Pancreas (tissue), 10 donors: Measurements from ENCODE around the gene TRPC4AP. TPM values are rescaled to one million over a fixed set of nuclear protein-coding genes. Genes with fewer than 3 reads are reported as not detected.
A peak's percentile ranks its signal among the peaks of the same experiment; 100 is the strongest.

Experiments
- ATAC-seq, 4 donors: fragments of 200-7000 bp; cut with Tn5 transposase; one replicate each; pipeline versions ENCODE4 v1.8.0 to v1.9.1; 2020; ENCODE audit warnings: mild to moderate bottlenecking in 4 of 4, moderate library complexity in 4 of 4
- DNase-seq, 6 donors: peaks; one replicate each; pipeline ENCODE4 v3.0.0-alpha.2; 2020
- FAIRE-seq: peaks from 2 replicates; lab custom pipeline; 2012; peaks lifted over from hg19 to GRCh38; lab: Jason Lieb, UNC
- H3K27ac ChIP-seq, 4 donors: fragments of 200-600 bp; sonication (generic); 1 replicate in 3 of 4; 2 replicates in 1 of 4; pipeline versions ENCODE4 v1.5.0 to v1.8.0; 2020
- H3K27me3 ChIP-seq, 4 donors: fragments of 200-600 bp; one replicate each; pipeline ENCODE4 v1.8.0; 2021
- H3K36me3 ChIP-seq, 3 donors: fragments of 200-600 bp; sonication (generic) in 1 of 3; one replicate each; pipeline versions ENCODE4 v1.5.0 to v1.8.0; 2020 to 2021
- H3K4me1 ChIP-seq, 3 donors: fragments of 200-600 bp; one replicate each; pipeline ENCODE4 v1.8.0; 2021
- H3K4me3 ChIP-seq, 4 donors: fragments of 200-600 bp; sonication (generic) in 2 of 4; one replicate each; pipeline versions ENCODE4 v1.5.0 to v1.8.0; 2020 to 2021
- H3K9me3 ChIP-seq, 4 donors: fragments of 200-600 bp; one replicate each; pipeline ENCODE4 v1.8.0; 2021
- WGBS, 2 donors: extraction: QIAGEN DNeasy Blood & Tissue Kit; methylation state at CpG; one replicate each; pipeline ENCODE4 v1.1.7; 2013; 5-methylcytosine and 5-hydroxymethylcytosine counted together
- intact Hi-C, 3 donors: fragments of 100-400 bp; cut with DNase I; formaldehyde crosslinking; loops; one replicate each; pipeline versions ENCODE4 v1.11.1 to v1.14.2; 2022
- polyA plus RNA-seq, 2 donors: library from polyadenylated mRNA; stranded (reverse); fragments of 200-250 nt; gene quantifications; one replicate each; pipeline ENCODE4 v1.2.3, GENCODE V29; 2013
- total RNA-seq, 6 donors: library from RNA; stranded (reverse); fragmentation: NEBNext Ultra II Directional in 4 of 6; extraction: Animal tissue kit (Norgen Biotek cat#: 25700) in 4 of 6; gene quantifications; one replicate each; pipeline versions ENCODE4 v1.2.1 to v1.2.4, GENCODE V29; 2021 to 2023
- TF ChIP-seq, protein P1 (sequence below), 4 donors: fragments of 200-600 bp; sonication (generic) in 3 of 4; IDR thresholded peaks; one replicate each; pipeline versions ENCODE4 v1.5.0 to v1.8.0; 2021; ENCODE audit warnings: antibody characterized with exemption in 4 of 4
- donor health status: healthy with polysubstance abuse.
- donor health status: DM: no; HTN: no; CAD: no; lungs with moderate emphysema.
- donor health status: DM: no; HTN: no; CAD: no.
- donor health status: control.
- donor health status: control.
- donor health status: Bipolar disorder and iron deficiency.
- donor health status: DM: yes; HTN: yes; CAD: no.
- donor health status: DM: no; HTN: no; CAD: no.
- donor health status: DM: no; HTN: no; CAD: no.
- donor health status: DM: yes; HTN: yes; CAD: no.

The TRPC4AP gene
- total and polyA plus RNA-seq, 8 donors = 30.7 to 43.1 (median 34.0) TPM

DNA sequence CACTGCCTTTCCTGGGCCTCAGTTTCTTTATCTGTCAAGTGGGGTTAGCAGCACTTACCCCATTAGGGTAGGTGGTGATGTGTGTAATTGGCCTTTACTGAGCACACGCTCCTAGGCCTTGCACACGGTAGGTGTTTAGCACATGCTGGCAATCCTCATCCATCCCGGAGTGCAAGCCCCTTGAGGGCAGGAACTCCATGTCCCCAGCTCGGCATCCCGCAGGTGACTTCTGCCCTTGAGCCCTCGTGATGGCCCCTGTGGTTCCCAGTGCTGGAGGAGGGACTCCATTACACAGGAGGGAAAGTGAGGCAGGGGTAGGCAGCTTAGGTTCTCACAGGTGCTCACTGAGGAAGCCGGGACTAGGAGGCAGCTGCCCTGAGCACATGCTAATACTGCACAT lies 96.9 kb downstream of the TRPC4AP start:
- Histone ChIP-seq H3K27me3 (no peaks in the 10 kb centered on the region), H3K4me3 (no peak overlapping the region), H3K36me3 (peaks cover 0 to 44% (median 11%) of the 10 kb centered on the region in 3 donors), H3K9me3 (no peaks in the 10 kb centered on the region), H3K27ac (no peak overlapping the region), H3K4me1 (no peaks in the 10 kb centered on the region)
- FAIRE-seq (no peak), DNase-seq (peak in 1 of 6 donors; percentile 37), ATAC-seq (no peak)
- TF ChIP-seq, protein P1, sequence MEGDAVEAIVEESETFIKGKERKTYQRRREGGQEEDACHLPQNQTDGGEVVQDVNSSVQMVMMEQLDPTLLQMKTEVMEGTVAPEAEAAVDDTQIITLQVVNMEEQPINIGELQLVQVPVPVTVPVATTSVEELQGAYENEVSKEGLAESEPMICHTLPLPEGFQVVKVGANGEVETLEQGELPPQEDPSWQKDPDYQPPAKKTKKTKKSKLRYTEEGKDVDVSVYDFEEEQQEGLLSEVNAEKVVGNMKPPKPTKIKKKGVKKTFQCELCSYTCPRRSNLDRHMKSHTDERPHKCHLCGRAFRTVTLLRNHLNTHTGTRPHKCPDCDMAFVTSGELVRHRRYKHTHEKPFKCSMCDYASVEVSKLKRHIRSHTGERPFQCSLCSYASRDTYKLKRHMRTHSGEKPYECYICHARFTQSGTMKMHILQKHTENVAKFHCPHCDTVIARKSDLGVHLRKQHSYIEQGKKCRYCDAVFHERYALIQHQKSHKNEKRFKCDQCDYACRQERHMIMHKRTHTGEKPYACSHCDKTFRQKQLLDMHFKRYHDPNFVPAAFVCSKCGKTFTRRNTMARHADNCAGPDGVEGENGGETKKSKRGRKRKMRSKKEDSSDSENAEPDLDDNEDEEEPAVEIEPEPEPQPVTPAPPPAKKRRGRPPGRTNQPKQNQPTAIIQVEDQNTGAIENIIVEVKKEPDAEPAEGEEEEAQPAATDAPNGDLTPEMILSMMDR (IDR thresholded peaks at IDR 0.05) = no peak
- 93 to 94% methylated on average over 7 of the region's 7 CpGs for WGBS, 2 donors
- intact Hi-C loops = no loop called here

DNA sequence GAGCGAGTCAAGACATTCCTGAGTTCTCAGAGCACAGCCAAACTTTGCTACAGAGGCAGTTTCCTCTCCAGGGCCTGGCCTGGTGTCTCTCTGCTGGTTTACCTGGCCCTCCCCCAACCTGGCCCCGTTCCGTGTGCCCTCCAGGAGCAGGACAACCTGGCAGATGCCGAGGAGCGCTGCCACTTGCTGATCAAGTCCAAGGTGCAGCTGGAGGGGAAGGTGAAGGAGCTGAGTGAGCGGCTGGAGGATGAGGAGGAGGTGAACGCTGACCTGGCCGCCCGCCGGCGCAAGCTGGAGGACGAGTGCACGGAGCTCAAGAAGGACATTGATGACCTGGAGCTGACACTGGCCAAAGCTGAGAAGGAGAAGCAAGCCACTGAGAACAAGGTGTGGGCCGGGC lies 97.4 kb downstream of the TRPC4AP start:
- H3K27ac ChIP-seq = no peak overlapping the region
- 90 to 94% methylated on average over 14 of the region's 14 CpGs for WGBS, 2 donors
- intact Hi-C loops = no loop called here
- H3K36me3 ChIP-seq = peaks cover 0 to 39% (median 6%) of the 10 kb centered on the region in 3 donors
- H3K9me3 ChIP-seq = no peaks in the 10 kb centered on the region
- H3K4me1 ChIP-seq = no peaks in the 10 kb centered on the region
- peak in 2 of 6 donors; percentile 17 to 62 for DNase-seq
- no peaks in the 10 kb centered on the region for H3K27me3 ChIP-seq
- TF ChIP-seq, protein P1 (IDR thresholded peaks at IDR 0.05) = no peak
- ATAC-seq = no peak
- FAIRE-seq = no peak
- H3K4me3 ChIP-seq = no peak overlapping the region

DNA sequence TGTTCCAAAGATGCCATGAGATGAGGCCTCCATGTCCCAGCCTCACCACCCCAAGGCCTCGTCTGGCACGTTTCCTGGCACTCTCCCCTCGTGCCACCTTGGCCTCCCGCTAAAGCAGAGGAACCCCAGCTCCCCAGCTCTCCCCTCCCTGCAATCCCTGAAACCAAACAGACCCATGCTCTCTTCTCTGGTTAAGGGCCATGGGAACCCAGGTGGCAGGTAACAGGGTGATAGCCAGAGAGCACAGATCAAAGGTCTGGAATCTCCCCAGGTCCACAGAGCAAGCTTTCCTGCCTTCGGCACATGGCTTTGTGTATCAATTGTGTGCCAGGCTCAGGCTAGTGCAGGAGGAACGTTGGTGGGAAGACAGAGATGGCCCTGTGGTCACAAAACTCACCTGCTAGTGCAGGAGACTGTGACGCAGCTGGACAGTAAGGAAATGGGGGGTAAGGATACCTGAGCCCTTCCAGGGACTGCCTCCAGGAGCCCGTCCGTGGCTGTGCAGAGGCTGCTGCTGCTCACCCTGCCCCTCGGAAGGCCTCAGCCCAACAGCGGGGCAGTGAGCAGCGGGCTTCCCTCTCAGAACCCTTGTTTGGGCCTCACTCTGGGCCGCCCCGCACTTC lies 98.0 kb downstream of the TRPC4AP start:
- DNase-seq (peak in 1 of 6 donors; percentile 41), FAIRE-seq (no peak), ATAC-seq (no peak)
- no peak overlapping the region for H3K4me3 ChIP-seq
- H3K27me3 ChIP-seq = no peaks in the 10 kb centered on the region
- TF ChIP-seq, protein P1 (IDR thresholded peaks at IDR 0.05) = no peak
- H3K36me3 ChIP-seq = peaks cover 0 to 34% (median 5%) of the 10 kb centered on the region in 3 donors
- no peak overlapping the region for H3K27ac ChIP-seq
- no peaks in the 10 kb centered on the region for H3K4me1 ChIP-seq
- 81 to 84% methylated on average over 14 of the region's 14 CpGs for WGBS, 2 donors
- H3K9me3 ChIP-seq = no peaks in the 10 kb centered on the region
- intact Hi-C loops = no loop called here

DNA sequence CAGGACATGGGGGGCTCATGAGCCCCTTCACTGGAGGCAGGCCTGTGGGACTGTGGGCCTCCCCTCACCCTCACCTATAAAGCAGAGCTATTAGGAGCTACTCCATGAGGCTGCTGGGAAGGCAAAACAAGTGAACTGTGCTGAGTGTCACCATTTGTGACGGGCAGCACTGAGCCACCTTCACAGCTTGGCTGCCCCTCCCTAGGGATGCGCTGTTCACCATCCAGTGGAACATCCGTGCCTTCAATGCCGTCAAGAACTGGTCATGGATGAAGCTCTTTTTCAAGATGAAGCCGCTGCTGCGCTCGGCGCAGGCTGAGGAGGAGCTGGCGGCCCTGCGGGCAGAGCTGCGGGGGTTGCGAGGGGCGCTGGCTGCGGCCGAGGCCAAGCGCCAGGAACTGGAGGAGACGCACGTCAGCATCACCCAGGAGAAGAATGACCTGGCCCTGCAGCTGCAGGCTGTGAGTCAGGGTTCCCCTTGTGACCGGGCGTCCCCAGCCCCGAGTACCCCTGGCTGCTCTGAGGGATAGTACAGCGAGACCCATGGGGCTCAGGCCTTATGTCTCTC lies 98.6 kb downstream of the TRPC4AP start:
- no peak overlapping the region for H3K4me3 ChIP-seq
- H3K9me3 ChIP-seq = no peaks in the 10 kb centered on the region
- ATAC-seq = no peak
- H3K27me3 ChIP-seq = no peaks in the 10 kb centered on the region
- no peak for FAIRE-seq
- WGBS, 2 donors = 93 to 94% methylated on average over 22 of the region's 22 CpGs
- no peaks in the 10 kb centered on the region for H3K4me1 ChIP-seq
- intact Hi-C loops = no loop called here
- peak in 1 of 6 donors; percentile 55 for DNase-seq
- TF ChIP-seq, protein P1 (IDR thresholded peaks at IDR 0.05) = no peak
- H3K27ac ChIP-seq = no peak overlapping the region
- peaks cover 0 to 30% (median 3%) of the 10 kb centered on the region in 3 donors for H3K36me3 ChIP-seq
